ENCODE measurements around the gene TMEM119.
"Not testable (repeated sequence)": the region's sequence is repeated elsewhere in the genome, so short reads cannot be mapped to it uniquely, and the experiment has no call there.

TMEM119 gene

GRCh38 chr12:108604208-108604941 is 6.5 kb upstream of the TMEM119 start:
- no peak for FAIRE-seq
- DNase-seq (ENCODE audit: insufficient read length, low spot score): no peak

- no peak for DNase-seq (ENCODE audit: insufficient read length, low spot score)
- FAIRE-seq: no peak
These were observed 5.9 kb upstream of the TMEM119 start for GRCh38 chr12:108603743-108604142.

- FAIRE-seq (no peak), DNase-seq (ENCODE audit: insufficient read length, low spot score) (no peak)
These were observed 5.3 kb upstream of the TMEM119 start for GRCh38 chr12:108602976-108603704.

GRCh38 chr12:108602209-108602705 is 4.4 kb upstream of the TMEM119 start:
- FAIRE-seq (no peak), DNase-seq (ENCODE audit: insufficient read length, low spot score) (no peak)

GRCh38 chr12:108600702-108601007 is 2.8 kb upstream of the TMEM119 start:
- DNase-seq (ENCODE audit: insufficient read length, low spot score): no peak
- FAIRE-seq: no peak

GRCh38 chr12:108599948-108600701 is 2.2 kb upstream of the TMEM119 start:
- FAIRE-seq (no peak), DNase-seq (ENCODE audit: insufficient read length, low spot score) (no peak)

GRCh38 chr12:108599541-108599940 is 1.7 kb upstream of the TMEM119 start:
- FAIRE-seq: no peak
- no peak for DNase-seq (ENCODE audit: insufficient read length, low spot score)

GRCh38 chr12:108598553-108599250 is 818 bp upstream of the TMEM119 start:
- DNase-seq (ENCODE audit: insufficient read length, low spot score): no peak
- no peak for FAIRE-seq

- FAIRE-seq: peak; percentile 36
These were observed 878 bp downstream of the TMEM119 start for GRCh38 chr12:108596854-108597558.

GRCh38 chr12:108595711-108596647 is 1.9 kb downstream of the TMEM119 start:
- FAIRE-seq: peak; percentile 73
- DNase-seq (ENCODE audit: insufficient read length, low spot score): no peak

More at GRCh38 chr12:108596854-108597558, 878 bp downstream of the TMEM119 start:
- DNase-seq (ENCODE audit: insufficient read length, low spot score): no peak

- peak; percentile 95 for FAIRE-seq
- no peak for DNase-seq (ENCODE audit: insufficient read length, low spot score)
These were observed 2.7 kb downstream of the TMEM119 start for GRCh38 chr12:108594960-108595710.

GRCh38 chr12:108594323-108594903 is 3.5 kb downstream of the TMEM119 start:
- no peak for FAIRE-seq
- DNase-seq (ENCODE audit: insufficient read length, low spot score): no peak

- FAIRE-seq (no peak), DNase-seq (ENCODE audit: insufficient read length, low spot score) (no peak)
These were observed 5.6 kb downstream of the TMEM119 start for GRCh38 chr12:108592033-108592909.

- FAIRE-seq (no peak), DNase-seq (ENCODE audit: insufficient read length, low spot score) (no peak)
These were observed 6.5 kb downstream of the TMEM119 start for GRCh38 chr12:108591267-108591980.

GRCh38 chr12:108590463-108590862 is 7.4 kb downstream of the TMEM119 start:
- not testable (repeated sequence) for FAIRE-seq; DNase-seq (ENCODE audit: insufficient read length, low spot score)

GRCh38 chr12:108589840-108590229 is 8.0 kb downstream of the TMEM119 start:
- no peak for DNase-seq (ENCODE audit: insufficient read length, low spot score)
- FAIRE-seq: no peak
